K562 (cell line): ENCODE results near the gene BRINP2. TPM values are rescaled to one million over a fixed set of nuclear protein-coding genes. Genes with fewer than 3 reads are reported as not detected.

Experiments used
- ATAC-seq: fragments of 200-7000 bp; cut with Tn5 transposase; 3 replicates; pipeline ENCODE4 v1.9.1; 2020; ENCODE audit warnings: moderate library complexity
- BruUV-seq: library from RNA; stranded (reverse); fragments of 400-500 nt; replicated peaks from 2 replicates; lab custom pipeline; 2021; lab: Mats Ljungman, UMichigan
- CTCF ChIA-PET: fragments of 300-600 bp; formaldehyde crosslinking; extraction: SDS; loops from one replicate; lab custom pipeline; 2021; ENCODE audit warnings: low intra/inter-chr PET ratio; lab: Yijun Ruan, JAX
- POLR2A ChIA-PET: fragments of 300-600, 350-650 bp; sonication (Branson Sonifier 250); formaldehyde crosslinking; extraction: SDS; loops from one replicate; lab custom pipeline; 2021; ENCODE audit warnings: antibody characterized with exemption, inconsistent platforms; lab: Yijun Ruan, JAX
- DNase-seq, 4 experiments: peaks; one replicate each; pipeline versions ENCODE4 v3.0.0 to v3.0.0-alpha.2; 2011 to 2018; ENCODE audit warnings: low spot score in 3 of 4, mixed read lengths in 3 of 4; ENCODE audit errors: extremely low read depth in 1 of 4
- FAIRE-seq: peaks from 2 replicates; lab custom pipeline; 2011; peaks lifted over from hg19 to GRCh38; lab: Jason Lieb, UNC
- H2AFZ ChIP-seq: 2 replicates; pipeline ENCODE4 v1.6.0; 2011; ENCODE audit warnings: low read depth, low read length, control low read depth, inconsistent platforms
- H3K27ac ChIP-seq: fragments of 200-600 bp; 3 replicates; pipeline ENCODE4 v1.8.0; 2011; ENCODE audit warnings: low read depth, mild to moderate bottlenecking, control low read depth, inconsistent platforms, low read length, moderate library complexity, mixed read lengths; ENCODE audit errors: extremely low read depth
- H3K27me3 ChIP-seq, 2 experiments: fragments of 300-600 bp in 1 of 2; 2 replicates in 1 of 2; 3 replicates in 1 of 2; pipeline versions ENCODE4 v1.6.0 to v1.8.0; 2011; ENCODE audit warnings: inconsistent platforms in 2 of 2, low read length in 2 of 2, mild to moderate bottlenecking in 1 of 2, mixed read lengths in 1 of 2, moderate library complexity in 1 of 2; ENCODE audit not compliant: control insufficient read depth in 2 of 2, insufficient read depth in 2 of 2
- H3K36me3 ChIP-seq: fragments of 300-600 bp; 3 replicates; pipeline ENCODE4 v1.8.0; 2011; ENCODE audit warnings: mild to moderate bottlenecking, low read length, inconsistent platforms; ENCODE audit not compliant: control insufficient read depth, insufficient read depth
- H3K4me1 ChIP-seq, 2 experiments: fragments of 200-600 bp in 1 of 2; replicated peaks in 1 of 2; 2 replicates in 1 of 2; 3 replicates in 1 of 2; pipeline versions ENCODE4 v1.5.1 to v1.8.0; 2011; ENCODE audit warnings: inconsistent platforms in 2 of 2, low read length in 2 of 2, mild to moderate bottlenecking in 1 of 2, mixed read lengths in 1 of 2, moderate library complexity in 1 of 2; ENCODE audit not compliant: control insufficient read depth in 2 of 2, insufficient read depth in 2 of 2
- H3K4me2 ChIP-seq: 2 replicates; pipeline ENCODE4 v1.6.1; 2011; ENCODE audit warnings: low read length, control low read depth, inconsistent platforms, mixed read lengths; ENCODE audit not compliant: insufficient read depth
- H3K4me3 ChIP-seq: fragments of 200-600 bp; sonication (generic), shearing (Covaris generic); 2 replicates; pipeline ENCODE4 v1.5.1; 2016; ENCODE audit warnings: control low read depth, inconsistent platforms
- H3K79me2 ChIP-seq: fragments of 200-600 bp; 3 replicates; pipeline ENCODE4 v1.8.0; 2011; ENCODE audit warnings: low read length, inconsistent platforms; ENCODE audit not compliant: control insufficient read depth, insufficient read depth
- H3K9ac ChIP-seq, 2 experiments: 2 replicates each; pipeline versions ENCODE4 v1.6.0 to v1.6.1; 2011; ENCODE audit warnings: low read depth in 2 of 2, low read length in 2 of 2, control low read depth in 1 of 2, inconsistent platforms in 1 of 2, mild to moderate bottlenecking in 1 of 2, mixed read lengths in 1 of 2; ENCODE audit not compliant: insufficient read depth in 1 of 2
- H3K9me1 ChIP-seq: one replicate; pipeline ENCODE4 v1.6.0; 2011; ENCODE audit warnings: inconsistent platforms, mild to moderate bottlenecking, low read length, moderate library complexity; ENCODE audit not compliant: control insufficient read depth, insufficient read depth
- H3K9me3 ChIP-seq: replicated peaks from 2 replicates; pipeline ENCODE4 v1.5.1; 2011; ENCODE audit warnings: low read depth, low read length, inconsistent platforms; ENCODE audit not compliant: control insufficient read depth, insufficient read depth
- H4K20me1 ChIP-seq: replicated peaks from 2 replicates; pipeline ENCODE4 v1.6.1; 2011; ENCODE audit warnings: low read length, inconsistent platforms, mixed read lengths; ENCODE audit not compliant: control insufficient read depth, insufficient read depth
- ARID3A ChIP-seq: IDR thresholded peaks from 2 replicates; pipeline ENCODE4 v1.6.1; 2012; ENCODE audit warnings: low read depth, low read length, improper control_type of control experiment, borderline replicate concordance
- BRCA1 ChIP-seq, 2 experiments: fragments of 450-650 bp in 1 of 2; sonication (generic) in 1 of 2; formaldehyde crosslinking in 1 of 2; IDR thresholded peaks; 2 replicates each; pipeline versions ENCODE4 v1.5.0 to v1.6.1; 2017 to 2020; ENCODE audit warnings: mild to moderate bottlenecking in 1 of 2, missing genetic modification reagents in 1 of 2
- FOXP1 ChIP-seq: sonication (generic); formaldehyde crosslinking; IDR thresholded peaks from 2 replicates; pipeline ENCODE4 v1.8.0; 2022; ENCODE audit warnings: mild to moderate bottlenecking, missing genetic modification reagents
- MTA2 ChIP-seq: fragments of 450-650 bp; IDR thresholded peaks from 2 replicates; pipeline ENCODE4 v1.6.1; 2016; ENCODE audit warnings: low read depth
- NR1H2 ChIP-seq: sonication (generic); formaldehyde crosslinking; IDR thresholded peaks from 2 replicates; pipeline ENCODE4 v1.4.0; 2020; ENCODE audit warnings: mild to moderate bottlenecking, missing genetic modification reagents
- PHB2 ChIP-seq: fragments of 450-650 bp; IDR thresholded peaks from 2 replicates; pipeline ENCODE4 v1.6.1; 2017; ENCODE audit warnings: low read depth
- SMARCA5 ChIP-seq: fragments of 450-650 bp; IDR thresholded peaks from 2 replicates; pipeline ENCODE4 v1.6.1; 2016
- ZBTB7A ChIP-seq: IDR thresholded peaks from 2 replicates; pipeline ENCODE4 v1.6.1; 2011; ENCODE audit warnings: low read depth, mild to moderate bottlenecking, low read length, moderate library complexity, borderline replicate concordance; ENCODE audit not compliant: control insufficient read depth
- ZNF24 ChIP-seq: fragments of 450-650 bp; IDR thresholded peaks from 2 replicates; pipeline ENCODE4 v1.6.1; 2016
- ZNF740 ChIP-seq, 3 experiments: fragments of 200-800 bp in 1 of 3; sonication (Bioruptor generic) in 1 of 3; sonication (generic) in 1 of 3; formaldehyde crosslinking in 1 of 3; IDR thresholded peaks; 2 replicates each; pipeline versions ENCODE4 v1.6.1 to v1.8.0; 2016 to 2022; ENCODE audit warnings: mild to moderate bottlenecking in 2 of 3, missing compliant biosample characterization in 2 of 3, missing genetic modification characterization in 2 of 3, missing genetic modification reagents in 1 of 3
- WGBS: fragments of 100-300 bp; shearing (Covaris generic); methylation state at CpG from one replicate; pipeline ENCODE4 v1.1.6; 2016; ENCODE audit warnings: low coverage, mixed read lengths; ENCODE audit not compliant: insufficient coverage; ENCODE audit errors: missing lambda C conversion rate; 5-methylcytosine and 5-hydroxymethylcytosine counted together
- in situ Hi-C: fragments of 300-500 bp; cut with MboI; formaldehyde crosslinking; loops from 4 replicates; pipeline ENCODE4 v1.15.0; 2018; ENCODE audit warnings: inconsistent platforms, mixed read lengths
- intact Hi-C: fragments of 100-400 bp; cut with micrococcal nuclease; formaldehyde crosslinking; loops from 2 replicates; pipeline ENCODE4 v1.14.2; 2022
- polyA plus RNA-seq, 8 experiments: library from polyadenylated mRNA; depleted of rRNA in 4 of 8; stranded (reverse) in 5 of 8; unstranded in 3 of 8; fragments of >200 nt; fragmentation: Nextera tagmentation in 2 of 8; fragmentation: Illumina TruSeq in 1 of 8; extraction: Ambion mirVana in 2 of 8; extraction: Trizol in 1 of 8; gene quantifications; 2 replicates each; pipeline versions ENCODE4 v1.2.1 to v1.2.3, GENCODE V29; 2011 to 2014; ENCODE audit warnings: inconsistent platforms in 1 of 8, missing spikeins in 1 of 8
- total RNA-seq, 7 experiments: library from RNA; depleted of rRNA in 6 of 7; stranded (reverse); fragments of >200 nt in 6 of 7; fragmentation: Illumina TruSeq in 2 of 7; extraction: Trizol in 2 of 7; gene quantifications; 2 replicates each; pipeline versions ENCODE4 v1.2.1 to v1.2.3, GENCODE V29; 2011 to 2021; ENCODE audit warnings: low replicate concordance in 1 of 7

BRINP2 gene
- total and polyA plus RNA-seq, 9 of the 15 experiments (the other 6 are each of a cell fraction or from before 2014, with no cell fraction given): not detected

GRCh38 chr1:177164380-177165068 lies 6.2 kb upstream of the BRINP2 start, which contains the start of gene ASTN1 (continued):
- TF ChIP-seq PHB2: no peak
- no peak for TF ChIP-seq SMARCA5
- TF ChIP-seq BRCA1 (IDR thresholded peaks at IDR 0.05): no peak
- no peak for TF ChIP-seq BRCA1 (CRISPR knock-in tag; IDR thresholded peaks at IDR 0.05)

GRCh38 chr1:177165069-177165439 lies 5.7 kb upstream of the BRINP2 start:
- WGBS: 4% methylated on average over 9 of the region's 9 CpGs
- 0 out of 5 replicates have a peak, but pooled peaks cover 0 to 4% of the 10 kb centered on the region in 2 experiments for H3K27me3 ChIP-seq
- intact Hi-C loops: no loop called here

More at GRCh38 chr1:177165069-177165439, 5.7 kb upstream of the BRINP2 start:
- Histone ChIP-seq H3K4me3 (no peak overlapping the region), H3K4me1 (peaks cover 0 to 5% of the 10 kb centered on the region in 2 experiments; a peak in 1 of 5 replicates), H3K79me2 (no peaks in the 10 kb centered on the region), H3K27ac (no peak overlapping the region), H3K4me2 (no peak overlapping the region), H2AFZ (no peak overlapping the region), H3K36me3 (no peaks in the 10 kb centered on the region), H3K9me1 (no peaks in the 10 kb centered on the region), H4K20me1 (no peaks in the 10 kb centered on the region), H3K9me3 (no peaks in the 10 kb centered on the region), H3K9ac (no peak overlapping the region)
- in situ Hi-C loops: no loop called here
- TF ChIP-seq ARID3A (no peak), ZNF24 (no peak), MTA2 (no peak), ZBTB7A (no peak), NR1H2 (CRISPR knock-in tag) (no peak), ZNF740 (CRISPR knock-in tag; IDR thresholded peaks at IDR 0.05) (no peak), ZNF740 (tag; IDR thresholded peaks at IDR 0.05) (no peak), FOXP1 (no peak)
- no peak for ATAC-seq
- no peak for FAIRE-seq
- POLR2A ChIA-PET: interaction anchor here (0.7 kb wide), 1 partner anchor 1337 kb away, joined by 3 read pairs; no protein-coding TSS in a partner anchor
- BruUV-seq: no TSS peak
- CTCF ChIA-PET: no interaction called here
- no peak for DNase-seq
